NCI-H1105 (cell line): ENCODE data around the gene PLA2G4E.

ENCODE experiments used
- DNase-seq: peaks from one replicate; lab custom pipeline; 2025; lab: John Stamatoyannopoulos, UW

Gene PLA2G4E

DNA sequence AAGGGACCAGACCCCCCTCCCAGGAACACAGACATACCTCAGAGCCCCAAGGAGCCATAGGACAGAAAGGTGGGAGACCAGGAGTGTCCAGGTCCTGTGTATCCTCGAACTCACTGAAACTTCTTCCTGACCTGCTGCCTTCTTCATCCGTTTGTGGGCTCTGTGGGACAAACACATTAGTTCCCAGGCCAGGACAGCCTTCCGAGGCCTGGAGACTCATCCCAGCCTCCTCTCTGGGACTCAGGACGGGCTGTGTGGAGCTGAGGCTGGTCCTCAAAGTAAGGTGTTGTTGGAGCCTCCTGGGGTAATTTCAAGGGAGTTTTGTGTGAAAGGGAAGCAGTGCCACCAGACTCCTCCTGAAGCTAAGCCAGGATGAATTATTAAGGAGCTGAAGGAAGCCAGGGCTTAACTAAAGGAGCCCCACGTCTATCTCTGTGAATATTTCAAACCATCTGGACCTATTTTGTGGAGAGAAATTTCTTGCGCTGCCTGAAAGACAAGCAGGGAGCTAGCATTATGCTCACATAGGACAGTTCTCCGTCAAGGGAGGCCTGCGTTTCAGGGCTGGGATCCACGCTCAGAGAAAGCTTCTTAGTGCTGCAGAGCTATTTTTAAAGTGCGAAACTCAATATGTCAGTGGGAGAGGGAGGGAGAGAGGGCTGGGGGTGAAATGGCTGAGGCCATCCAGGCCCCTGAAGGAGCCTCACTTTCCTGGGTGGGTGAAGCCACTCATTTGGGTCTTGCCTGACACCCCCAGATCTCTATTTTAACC is 29.8 kb upstream of the PLA2G4E start:
- DNase-seq, result no peak

GRCh38 chr15:42048821-42049200 is 28.0 kb upstream of the PLA2G4E start:
- DNase-seq, result no peak

DNA sequence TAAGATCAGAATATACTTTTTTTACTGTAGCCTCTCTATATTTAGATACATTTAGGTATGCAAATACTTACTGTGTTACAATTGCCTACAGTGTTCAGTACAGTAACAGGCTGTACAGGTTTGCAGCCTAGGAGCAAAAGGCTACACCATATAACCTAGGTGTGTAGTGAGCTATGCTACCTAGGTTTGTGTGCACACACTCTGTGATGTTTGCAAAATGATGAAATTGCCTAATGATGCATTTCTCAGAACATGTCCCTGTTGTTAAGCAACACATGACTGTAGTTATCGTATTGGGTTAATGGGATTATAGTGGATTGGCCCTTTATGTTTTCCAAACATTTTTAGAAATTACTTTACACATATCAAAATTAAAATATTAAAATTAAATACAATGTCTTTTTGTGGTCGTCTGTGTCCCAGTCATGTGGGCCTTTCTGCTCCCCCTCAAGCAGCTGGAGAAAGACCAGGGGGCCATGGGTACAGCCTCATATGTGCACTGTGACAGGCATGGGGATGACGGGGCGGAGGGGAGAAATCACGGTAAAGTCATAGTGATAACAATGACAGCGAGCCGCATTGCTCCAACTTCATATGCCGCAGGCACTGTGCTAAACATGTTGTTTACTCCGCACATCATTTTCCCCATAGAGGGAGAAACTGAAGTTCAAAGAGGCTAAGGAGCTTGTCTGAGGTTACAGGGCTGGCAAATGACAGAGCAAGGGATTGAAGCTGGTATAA is 27.4 kb upstream of the PLA2G4E start:
- DNase-seq, result no peak

- no peak for DNase-seq
Observed at GRCh38 chr15:42046597-42046996, 25.8 kb upstream of the PLA2G4E start.

DNA sequence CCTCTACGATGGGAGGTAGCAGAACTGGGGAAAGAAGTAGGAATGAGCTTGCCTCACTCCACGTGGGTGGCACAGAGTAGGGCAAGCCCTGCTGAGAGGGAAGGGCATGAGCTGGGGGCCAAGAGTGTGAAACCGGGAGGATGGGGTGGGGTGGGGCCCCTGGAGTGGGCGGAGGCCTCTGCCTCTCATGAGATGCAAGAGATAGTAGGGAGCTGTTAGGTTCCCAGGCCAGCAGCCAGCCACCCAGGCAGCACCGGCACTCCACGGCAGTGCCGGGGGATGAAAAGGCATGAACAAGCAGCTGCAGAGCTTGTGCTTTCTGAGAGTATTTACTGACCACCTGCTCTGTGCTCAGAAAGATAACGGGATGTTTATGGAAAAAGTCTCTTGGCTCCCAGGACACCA is 24.4 kb upstream of the PLA2G4E start:
- DNase-seq, result no peak

DNA sequence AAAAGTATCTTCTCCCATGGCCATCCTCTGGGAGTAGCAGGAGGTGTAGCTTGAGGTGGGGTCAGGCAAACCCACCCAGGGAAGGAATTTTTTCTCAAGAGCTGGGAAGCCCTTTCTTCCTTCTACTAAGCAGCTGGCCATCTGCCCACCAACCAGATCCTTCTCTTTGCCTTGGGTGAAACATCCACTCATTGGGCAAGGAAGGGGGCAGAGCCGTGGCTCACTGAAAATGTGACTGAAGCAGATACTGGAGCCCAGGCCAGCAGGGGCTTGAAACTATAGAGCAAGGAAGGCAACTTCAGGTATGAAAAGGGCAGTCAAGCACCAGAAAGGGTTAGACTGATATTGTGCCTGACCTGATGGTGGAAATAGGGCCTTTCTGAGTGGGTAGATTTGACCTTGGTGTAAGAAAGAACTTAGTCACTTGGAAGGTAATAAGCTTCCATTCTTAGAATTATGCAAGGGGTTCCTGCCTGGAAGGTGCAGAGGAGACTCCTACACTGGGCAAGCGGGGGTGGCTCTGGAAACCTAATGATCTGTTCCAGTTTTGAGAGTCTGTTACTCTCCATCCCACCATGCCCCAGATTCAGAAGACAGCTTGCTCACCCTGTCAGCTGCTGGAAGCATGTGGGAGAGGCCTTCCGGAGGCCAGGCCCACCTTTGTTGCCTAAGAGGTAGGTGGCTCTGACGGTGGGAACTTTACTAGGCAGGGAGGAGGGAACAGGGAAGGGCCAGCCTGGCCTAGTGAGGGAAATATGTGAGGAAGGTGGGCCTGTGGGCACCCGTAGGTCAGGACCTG is 22.0 kb upstream of the PLA2G4E start:
- DNase-seq, result no peak

GRCh38 chr15:42038401-42038800 is 17.6 kb upstream of the PLA2G4E start:
- DNase-seq, result no peak

GRCh38 chr15:42037656-42038055 is 16.8 kb upstream of the PLA2G4E start:
- DNase-seq, result peak; percentile 62

DNA sequence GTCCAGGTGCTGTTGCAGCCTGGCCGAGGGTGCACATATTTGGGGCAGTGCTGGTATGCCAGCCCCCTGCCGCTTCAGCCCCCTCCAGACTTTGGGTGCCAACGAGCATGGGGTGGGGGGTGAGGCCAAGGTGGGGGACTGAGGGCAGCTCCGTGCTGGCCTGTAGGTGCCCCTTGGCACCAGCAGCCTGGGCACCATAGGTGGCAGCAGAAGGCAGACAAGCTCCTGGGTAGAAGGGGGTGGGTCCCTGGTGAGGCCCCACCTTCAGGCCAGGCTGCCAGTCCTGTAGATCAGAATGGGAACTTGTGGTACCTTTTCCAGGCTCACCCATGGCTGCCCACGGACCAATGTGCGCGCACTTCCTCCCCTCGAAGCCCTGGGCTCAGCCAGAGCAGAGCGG is 16.1 kb upstream of the PLA2G4E start:
- DNase-seq, result no peak

DNA sequence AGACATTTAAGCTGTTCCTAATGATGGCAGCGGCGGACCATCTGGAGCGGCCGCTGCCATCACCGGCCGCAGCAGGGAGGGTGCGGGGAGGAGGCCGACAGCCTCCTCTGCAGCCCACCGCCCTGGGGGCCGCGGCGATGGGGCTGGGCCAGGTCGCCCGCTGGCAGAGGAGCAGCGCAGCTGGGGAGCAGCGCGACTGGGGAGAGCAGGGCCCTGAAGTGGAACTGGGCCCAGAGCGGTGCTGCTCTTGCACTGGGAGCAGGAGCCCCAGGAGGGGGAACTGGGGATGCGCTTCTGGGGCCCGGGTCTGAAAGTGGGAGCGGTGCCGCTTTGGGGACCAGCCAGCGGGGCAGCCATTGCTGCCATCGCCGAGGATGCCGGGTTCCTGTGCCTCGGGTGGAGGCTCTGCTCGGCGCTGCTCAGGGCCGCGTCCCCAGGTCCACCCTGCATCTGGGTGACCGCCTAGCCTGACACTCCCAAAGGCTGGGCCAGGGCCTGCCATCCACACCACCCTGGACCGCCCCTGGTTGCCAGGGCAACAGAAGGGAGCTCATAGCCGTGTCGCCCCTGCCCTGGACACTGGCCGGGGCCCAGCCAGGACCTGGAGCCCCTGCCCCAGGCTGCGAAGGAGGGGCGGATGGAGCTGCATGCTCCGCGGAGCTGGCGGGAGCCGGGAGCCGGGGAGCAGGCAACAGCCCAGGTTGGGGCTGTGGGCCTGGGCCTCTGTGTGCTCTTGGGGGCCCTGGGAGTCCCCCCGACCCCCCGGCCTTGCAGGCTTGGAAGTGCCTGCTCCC is 15.5 kb upstream of the PLA2G4E start:
- DNase-seq, result no peak

- no peak for DNase-seq
Observed at GRCh38 chr15:42035435-42035761, 14.6 kb upstream of the PLA2G4E start.

DNA sequence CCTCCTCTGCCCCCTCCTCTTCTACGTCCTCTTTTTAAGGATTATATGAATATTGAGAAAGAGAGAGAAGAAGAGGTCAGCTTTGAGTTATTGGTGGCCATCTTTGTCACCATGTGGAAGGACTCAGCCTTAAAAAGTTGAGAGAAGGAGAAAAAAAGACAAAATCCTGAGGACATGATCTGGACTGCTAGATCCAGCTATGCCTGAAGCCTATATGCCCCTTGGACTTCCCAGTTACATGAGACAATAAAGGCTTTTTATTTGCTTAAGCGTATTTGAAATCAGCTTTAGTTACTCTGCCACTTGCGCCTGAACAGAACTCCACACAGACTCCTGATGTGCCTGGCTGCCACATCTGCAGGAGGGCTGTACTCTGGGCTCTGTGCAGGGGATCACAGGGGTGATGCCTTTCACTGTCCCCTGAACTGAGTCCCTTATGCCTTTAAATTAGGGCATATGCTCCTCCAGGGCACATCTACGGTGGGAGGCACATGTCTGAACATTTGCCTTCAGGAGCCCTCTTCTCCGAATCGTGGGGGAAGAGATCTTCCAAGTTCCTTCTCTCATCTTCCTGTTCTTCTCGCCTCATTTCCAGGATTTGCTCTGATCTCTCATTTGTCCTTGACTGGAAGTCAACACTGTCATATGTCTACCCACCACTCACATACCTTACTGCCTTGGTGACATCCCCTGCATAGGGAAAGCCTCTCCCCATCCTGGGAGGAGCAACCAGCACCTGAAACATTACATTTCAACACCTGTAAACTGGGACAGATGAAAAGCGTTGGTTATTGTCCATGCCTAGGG is 14.0 kb upstream of the PLA2G4E start:
- DNase-seq, result no peak

- no peak for DNase-seq
Observed at GRCh38 chr15:42033214-42033873, 12.5 kb upstream of the PLA2G4E start.

DNA sequence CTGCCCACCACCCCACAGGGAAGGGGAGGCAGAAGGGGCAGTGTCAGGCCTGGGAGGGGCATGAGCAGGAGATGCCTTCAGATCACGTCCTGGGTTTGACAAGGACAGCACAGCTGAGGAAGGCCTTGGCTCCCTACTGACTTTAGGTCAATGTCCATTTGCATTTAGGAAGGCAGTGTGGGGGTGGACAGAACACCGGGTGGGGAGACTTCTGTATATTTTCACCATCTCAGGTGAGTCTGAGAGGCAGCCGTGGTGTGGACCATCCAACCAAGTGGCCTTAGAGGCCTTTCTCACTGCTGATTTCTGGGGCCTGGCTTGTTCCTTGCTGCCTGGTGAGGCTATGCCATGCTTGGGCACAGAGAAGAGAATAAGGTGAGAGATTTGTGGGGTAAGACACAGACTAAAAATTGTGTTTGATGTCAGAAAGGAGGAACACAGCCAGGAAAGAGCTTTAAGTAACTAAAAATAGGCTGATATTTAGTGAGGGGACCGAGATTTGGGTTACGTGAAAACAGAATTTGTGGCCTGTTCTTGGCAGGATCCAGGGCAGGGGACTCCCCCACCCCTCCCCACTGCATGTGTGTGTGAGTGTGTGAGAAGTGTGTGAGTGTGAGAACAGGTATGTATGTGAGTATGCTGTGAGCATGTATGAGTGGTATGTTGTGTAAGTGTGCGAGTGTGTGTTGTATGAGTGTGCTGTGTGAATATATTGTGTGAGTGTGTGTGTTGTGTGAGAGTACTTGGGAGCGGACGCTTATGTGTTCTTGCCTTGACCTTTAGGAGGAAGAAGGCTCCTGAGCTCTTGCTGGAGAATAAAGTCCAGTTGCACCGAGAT is 11.8 kb upstream of the PLA2G4E start:
- DNase-seq, result no peak

GRCh38 chr15:42031198-42031915 is 10.5 kb upstream of the PLA2G4E start:
- no peak for DNase-seq

DNA sequence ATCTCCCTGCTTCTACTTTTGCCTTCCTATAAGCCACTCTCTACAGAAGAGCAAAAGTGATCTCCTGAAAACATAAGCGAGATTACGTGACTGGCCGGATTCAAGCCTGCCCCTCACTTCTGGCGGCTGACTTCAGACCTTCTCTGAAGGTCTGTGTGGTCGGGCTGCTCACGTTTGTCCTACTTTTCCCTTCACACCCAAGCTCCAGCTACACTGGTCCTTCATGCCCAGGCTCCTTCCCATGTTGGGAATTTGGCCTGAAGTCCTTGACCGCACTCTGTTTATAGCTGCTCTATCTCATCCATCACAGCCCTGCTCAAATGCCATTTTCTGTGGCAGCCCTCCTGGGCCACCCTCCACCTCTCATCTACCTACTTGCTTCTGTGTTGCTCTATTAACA is 6.7 kb upstream of the PLA2G4E start:
- no peak for DNase-seq

- no peak for DNase-seq
Observed at GRCh38 chr15:42024303-42024702, 3.5 kb upstream of the PLA2G4E start.

- no peak for DNase-seq
Observed at GRCh38 chr15:42021593-42021992, 751 bp upstream of the PLA2G4E start.
